HCT116 (cell line): Measurements from ENCODE around the gene COL9A3. TPM values are rescaled to one million over a fixed set of nuclear protein-coding genes. Genes with fewer than 3 reads are reported as not detected.

Experiments used
- ATAC-seq: fragments of 200-7000 bp; cut with Tn5 transposase; 2 replicates; pipeline ENCODE4 v1.9.1; 2020; ENCODE audit warnings: mild to moderate bottlenecking, moderate library complexity
- BruUV-seq: library from RNA; stranded (reverse); fragments of 400-500 nt; replicated peaks from 2 replicates; lab custom pipeline; 2021; lab: Mats Ljungman, UMichigan
- CTCF ChIA-PET: fragments of 300-600 bp; sonication (Branson Sonifier 250); formaldehyde crosslinking; loops from one replicate; lab custom pipeline; 2021; ENCODE audit warnings: antibody characterized with exemption; lab: Charles Lee
- POLR2A ChIA-PET: fragments of 300-600, 350-600 bp; sonication (Branson Sonifier 250); formaldehyde crosslinking; loops from one replicate; lab custom pipeline; 2021; ENCODE audit warnings: antibody characterized with exemption; lab: Charles Lee
- RAD21 ChIA-PET, 2 experiments: fragments of 300-600 bp; sonication (Branson Sonifier 250); formaldehyde crosslinking; loops; one replicate each; lab custom pipeline; 2023; ENCODE audit warnings: low total read pairs in 2 of 2; ENCODE audit not compliant: uncharacterized antibody in 2 of 2, unreplicated experiment in 2 of 2, low non-redundant PET in 1 of 2; lab: Charles Lee
- DNase-seq: peaks from one replicate; pipeline ENCODE4 v3.0.0-alpha.2; 2010; ENCODE audit warnings: low read depth, low spot score
- H2AFZ ChIP-seq: fragments of 200-600 bp; shearing (Covaris generic), sonication (generic); 2 replicates; pipeline ENCODE4 v1.6.1; 2017; ENCODE audit warnings: low read depth, mixed run types, mixed read lengths, antibody characterized with exemption, low read length; ENCODE audit not compliant: poor library complexity, severe bottlenecking
- H3K27ac ChIP-seq: 2 replicates; pipeline ENCODE4 v1.5.1; 2012; ENCODE audit warnings: low read depth, low read length
- H3K27me3 ChIP-seq: fragments of 200-600 bp; sonication (generic); 2 replicates; pipeline ENCODE4 v1.6.1; 2016; ENCODE audit warnings: mixed run types, low read length, mixed read lengths; ENCODE audit not compliant: insufficient read depth
- H3K36me3 ChIP-seq, 2 experiments: fragments of 200-500 bp in 1 of 2; fragments of 200-600 bp in 1 of 2; sonication (Bioruptor generic) in 1 of 2; sonication (generic) in 1 of 2; 2 replicates each; pipeline versions ENCODE4 v1.5.1 to v1.6.1; 2014 to 2016; ENCODE audit warnings: low read length in 2 of 2, inconsistent platforms in 1 of 2, mixed read lengths in 1 of 2, mixed run types in 1 of 2; ENCODE audit not compliant: insufficient read depth in 2 of 2, control insufficient read depth in 1 of 2
- H3K4me1 ChIP-seq, 2 experiments: fragments of 200-600 bp in 1 of 2; sonication (generic) in 1 of 2; 2 replicates each; pipeline versions ENCODE4 v1.5.1 to v1.6.1; 2012 to 2017; ENCODE audit warnings: low read length in 2 of 2, inconsistent platforms in 1 of 2, mild to moderate bottlenecking in 1 of 2, mixed read lengths in 1 of 2, mixed run types in 1 of 2, moderate library complexity in 1 of 2; ENCODE audit not compliant: insufficient read depth in 2 of 2, control insufficient read depth in 1 of 2
- H3K4me2 ChIP-seq: fragments of 200-600 bp; sonication (generic); 2 replicates; pipeline ENCODE4 v1.6.1; 2017; ENCODE audit warnings: mixed run types, low read length, mixed read lengths
- H3K4me3 ChIP-seq, 2 experiments: fragments of 200-600 bp in 1 of 2; sonication (generic) in 1 of 2; replicated peaks in 1 of 2; 2 replicates each; pipeline ENCODE4 v1.5.1; 2011 to 2016; ENCODE audit warnings: low read length in 2 of 2, control low read depth in 1 of 2, low read depth in 1 of 2, mild to moderate bottlenecking in 1 of 2, mixed read lengths in 1 of 2, mixed run types in 1 of 2
- H3K79me2 ChIP-seq: fragments of 200-600 bp; sonication (generic); 2 replicates; pipeline ENCODE4 v1.6.1; 2017; ENCODE audit warnings: mild to moderate bottlenecking, mixed run types, low read length, moderate library complexity, mixed read lengths; ENCODE audit not compliant: insufficient read depth
- H3K9ac ChIP-seq: fragments of 200-600 bp; sonication (generic); 2 replicates; pipeline ENCODE4 v1.6.1; 2016; ENCODE audit warnings: low read length, mixed read lengths
- H3K9me2 ChIP-seq: fragments of 200-600 bp; sonication (generic), shearing (Covaris generic); 2 replicates; pipeline ENCODE4 v1.6.1; 2017; ENCODE audit warnings: mixed run types, mild to moderate bottlenecking, moderate library complexity; ENCODE audit not compliant: insufficient read depth
- H3K9me3 ChIP-seq, 2 experiments: fragments of 200-500 bp in 1 of 2; fragments of 200-600 bp in 1 of 2; sonication (Bioruptor generic) in 1 of 2; sonication (generic) in 1 of 2; 2 replicates each; pipeline ENCODE4 v1.6.1; 2014 to 2017; ENCODE audit warnings: low read length in 2 of 2, mixed read lengths in 2 of 2, inconsistent platforms in 1 of 2, low read depth in 1 of 2, mild to moderate bottlenecking in 1 of 2, mixed run types in 1 of 2, moderate library complexity in 1 of 2; ENCODE audit not compliant: control insufficient read depth in 1 of 2, insufficient read depth in 1 of 2
- H4K20me1 ChIP-seq: fragments of 200-600 bp; sonication (generic), shearing (Covaris generic); 2 replicates; pipeline ENCODE4 v1.6.1; 2017; ENCODE audit warnings: mixed run types, mild to moderate bottlenecking, moderate library complexity; ENCODE audit not compliant: insufficient read depth
- ELF1 ChIP-seq: IDR thresholded peaks from 2 replicates; pipeline ENCODE4 v1.6.1; 2012; ENCODE audit warnings: low read depth, borderline replicate concordance
- EZH2 ChIP-seq: fragments of 200-600 bp; sonication (generic); IDR thresholded peaks from 2 replicates; pipeline ENCODE4 v1.6.1; 2017; ENCODE audit warnings: antibody characterized with exemption, mixed run types
- FOSL1 ChIP-seq: IDR thresholded peaks from 2 replicates; pipeline ENCODE4 v1.6.1; 2012; ENCODE audit warnings: low read depth
- RAD21 ChIP-seq: IDR thresholded peaks from 2 replicates; pipeline ENCODE4 v1.6.1; 2012; ENCODE audit warnings: low read depth, mild to moderate bottlenecking
- SRF ChIP-seq: IDR thresholded peaks from 2 replicates; pipeline ENCODE4 v1.6.1; 2012; ENCODE audit warnings: low read depth
- TCF7L2 ChIP-seq: IDR thresholded peaks from 2 replicates; pipeline ENCODE4 v1.7.0; 2011; ENCODE audit warnings: borderline replicate concordance, inconsistent platforms; ENCODE audit not compliant: insufficient read depth, insufficient read length; ENCODE audit errors: extremely low read depth
- ZFX ChIP-seq: fragments of 450-650 bp; IDR thresholded peaks from 2 replicates; pipeline ENCODE4 v1.6.1; 2017
- intact Hi-C: fragments of 100-400 bp; cut with micrococcal nuclease; formaldehyde crosslinking; loops from 2 replicates; pipeline ENCODE4 v1.10.0; 2022
- total RNA-seq: library from RNA; stranded (reverse); gene quantifications from one replicate; pipeline ENCODE4 v1.2.1, GENCODE V29; 2021; ENCODE audit not compliant: unreplicated experiment
- TF ChIP-seq, protein P1 (sequence below): IDR thresholded peaks from 2 replicates; pipeline ENCODE4 v1.6.1; 2011; ENCODE audit warnings: mild to moderate bottlenecking, low read length, moderate library complexity; ENCODE audit not compliant: insufficient replicate concordance; ENCODE audit errors: extremely low read depth
- TF ChIP-seq, protein P2 (sequence below): IDR thresholded peaks from 2 replicates; pipeline ENCODE4 v1.6.1; 2012

COL9A3 gene
- total RNA-seq, 1 experiment from 2014 or later = 29.7 TPM

DNA sequence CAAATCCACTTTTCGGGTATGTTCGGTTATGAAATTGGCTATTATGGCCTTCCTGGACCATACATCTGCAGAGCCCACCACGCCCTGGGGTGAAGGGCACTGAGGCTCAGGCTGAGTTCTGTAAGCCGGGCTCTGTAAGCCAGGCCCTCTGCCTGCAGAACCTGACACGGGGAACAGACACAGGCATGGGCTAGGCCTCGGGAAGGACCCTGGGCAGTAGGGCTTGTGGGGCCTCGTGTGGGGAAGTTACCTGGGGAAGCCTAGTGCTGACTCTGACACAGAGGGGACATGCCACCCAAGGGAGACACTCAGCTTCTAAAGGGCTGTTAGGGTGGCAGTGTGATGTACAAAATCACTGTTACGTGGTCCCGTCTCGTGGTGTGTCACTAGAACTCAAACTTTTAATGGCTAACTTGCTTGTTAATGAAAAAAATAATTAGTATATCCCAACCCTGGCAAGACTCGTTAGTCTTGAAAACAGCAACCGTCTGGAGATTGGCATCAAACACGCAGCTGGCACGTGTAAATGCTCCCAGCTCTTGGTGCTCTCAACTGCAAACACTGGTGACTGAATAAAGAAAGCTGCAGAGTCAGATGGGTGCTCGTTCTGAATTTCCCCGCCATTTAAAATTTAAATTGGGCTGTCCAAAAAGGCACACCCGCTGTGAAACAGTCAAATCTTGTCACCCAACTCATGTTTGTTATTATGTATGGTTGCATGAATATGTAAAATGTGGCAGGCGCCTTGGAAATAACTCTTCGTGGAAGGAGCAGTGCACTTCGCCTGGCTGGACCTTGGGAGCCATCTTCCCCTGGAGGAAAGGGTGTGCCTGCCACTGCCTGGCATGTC lies 68.4 kb downstream of the COL9A3 start:
- no peak overlapping the region for H3K4me2 ChIP-seq
- no TSS peak for BruUV-seq
- no peaks in the 10 kb centered on the region for H3K79me2 ChIP-seq
- TF ChIP-seq FOSL1 (no peak), SRF (no peak), EZH2 (no peak), TCF7L2 (no peak), ZFX (no peak), RAD21 (no peak), ELF1 (no peak)
- TF ChIP-seq, protein P1, sequence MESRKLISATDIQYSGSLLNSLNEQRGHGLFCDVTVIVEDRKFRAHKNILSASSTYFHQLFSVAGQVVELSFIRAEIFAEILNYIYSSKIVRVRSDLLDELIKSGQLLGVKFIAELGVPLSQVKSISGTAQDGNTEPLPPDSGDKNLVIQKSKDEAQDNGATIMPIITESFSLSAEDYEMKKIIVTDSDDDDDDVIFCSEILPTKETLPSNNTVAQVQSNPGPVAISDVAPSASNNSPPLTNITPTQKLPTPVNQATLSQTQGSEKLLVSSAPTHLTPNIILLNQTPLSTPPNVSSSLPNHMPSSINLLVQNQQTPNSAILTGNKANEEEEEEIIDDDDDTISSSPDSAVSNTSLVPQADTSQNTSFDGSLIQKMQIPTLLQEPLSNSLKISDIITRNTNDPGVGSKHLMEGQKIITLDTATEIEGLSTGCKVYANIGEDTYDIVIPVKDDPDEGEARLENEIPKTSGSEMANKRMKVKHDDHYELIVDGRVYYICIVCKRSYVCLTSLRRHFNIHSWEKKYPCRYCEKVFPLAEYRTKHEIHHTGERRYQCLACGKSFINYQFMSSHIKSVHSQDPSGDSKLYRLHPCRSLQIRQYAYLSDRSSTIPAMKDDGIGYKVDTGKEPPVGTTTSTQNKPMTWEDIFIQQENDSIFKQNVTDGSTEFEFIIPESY = no peak
- TF ChIP-seq, protein P2, sequence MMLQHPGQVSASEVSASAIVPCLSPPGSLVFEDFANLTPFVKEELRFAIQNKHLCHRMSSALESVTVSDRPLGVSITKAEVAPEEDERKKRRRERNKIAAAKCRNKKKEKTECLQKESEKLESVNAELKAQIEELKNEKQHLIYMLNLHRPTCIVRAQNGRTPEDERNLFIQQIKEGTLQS = no peak
- POLR2A ChIA-PET = no interaction called here
- RAD21 ChIA-PET = no interaction called here
- ATAC-seq (no peak), DNase-seq (no peak)
- H3K4me1 ChIP-seq = no peaks in the 10 kb centered on the region
- H3K9me3 ChIP-seq = no peaks in the 10 kb centered on the region
- no peak overlapping the region for H3K9ac ChIP-seq
- no peaks in the 10 kb centered on the region for H3K27me3 ChIP-seq
- no peaks in the 10 kb centered on the region for H4K20me1 ChIP-seq
- intact Hi-C loops = no loop called here
- no peak overlapping the region for H3K27ac ChIP-seq
- H3K9me2 ChIP-seq = no peaks in the 10 kb centered on the region
- H3K36me3 ChIP-seq = peaks cover 4 to 17% of the 10 kb centered on the region in 2 experiments; a peak in 3 of 4 replicates
- CTCF ChIA-PET = no interaction called here
- H3K4me3 ChIP-seq = no peak overlapping the region
- H2AFZ ChIP-seq = no peak overlapping the region
